A673 (cell line): ENCODE measurements around the gene YJU2.

Source experiments
- CTCF ChIP-seq: fragments of 300-800, 200-600 bp; sonication (generic); conservative IDR thresholded peaks from 2 replicates; pipeline ENCODE4 v1.5.1; 2017; ENCODE audit warnings: low read depth, mild to moderate bottlenecking, antibody characterized with exemption, low read length, moderate library complexity, mixed read lengths
- EZH2 ChIP-seq: fragments of 200-600 bp; sonication (generic); IDR thresholded peaks from 2 replicates; pipeline ENCODE4 v1.6.1; 2017; ENCODE audit warnings: borderline replicate concordance, low read depth, mild to moderate bottlenecking, mixed read lengths, antibody characterized with exemption, low read length; ENCODE audit not compliant: poor library complexity, severe bottlenecking

GRCh38 chr19:4316956-4317355 is 70.1 kb downstream of the YJU2 start:
- TF ChIP-seq CTCF: no peak
- TF ChIP-seq EZH2: no peak
